Pancreas (tissue), 10 donors: ENCODE data around the gene BCKDHB. TPM values are rescaled to one million over a fixed set of nuclear protein-coding genes. Genes with fewer than 3 reads are reported as not detected.

Experiments used
- ATAC-seq, 4 donors: fragments of 200-7000 bp; cut with Tn5 transposase; one replicate each; pipeline versions ENCODE4 v1.8.0 to v1.9.1; 2020; ENCODE audit warnings: mild to moderate bottlenecking in 4 of 4, moderate library complexity in 4 of 4
- DNase-seq, 6 donors: peaks; one replicate each; pipeline ENCODE4 v3.0.0-alpha.2; 2020
- FAIRE-seq: peaks from 2 replicates; lab custom pipeline; 2012; peaks lifted over from hg19 to GRCh38; lab: Jason Lieb, UNC
- H3K27ac ChIP-seq, 4 donors: fragments of 200-600 bp; sonication (generic); 1 replicate in 3 of 4; 2 replicates in 1 of 4; pipeline versions ENCODE4 v1.5.0 to v1.8.0; 2020
- H3K27me3 ChIP-seq, 4 donors: fragments of 200-600 bp; one replicate each; pipeline ENCODE4 v1.8.0; 2021
- H3K36me3 ChIP-seq, 3 donors: fragments of 200-600 bp; sonication (generic) in 1 of 3; one replicate each; pipeline versions ENCODE4 v1.5.0 to v1.8.0; 2020 to 2021
- H3K4me1 ChIP-seq, 3 donors: fragments of 200-600 bp; one replicate each; pipeline ENCODE4 v1.8.0; 2021
- H3K4me3 ChIP-seq, 4 donors: fragments of 200-600 bp; sonication (generic) in 2 of 4; one replicate each; pipeline versions ENCODE4 v1.5.0 to v1.8.0; 2020 to 2021
- H3K9me3 ChIP-seq, 4 donors: fragments of 200-600 bp; one replicate each; pipeline ENCODE4 v1.8.0; 2021
- WGBS, 2 donors: extraction: QIAGEN DNeasy Blood & Tissue Kit; methylation state at CpG; one replicate each; pipeline ENCODE4 v1.1.7; 2013; 5-methylcytosine and 5-hydroxymethylcytosine counted together
- intact Hi-C, 3 donors: fragments of 100-400 bp; cut with DNase I; formaldehyde crosslinking; loops; one replicate each; pipeline versions ENCODE4 v1.11.1 to v1.14.2; 2022
- polyA plus RNA-seq, 2 donors: library from polyadenylated mRNA; stranded (reverse); fragments of 200-250 nt; gene quantifications; one replicate each; pipeline ENCODE4 v1.2.3, GENCODE V29; 2013
- total RNA-seq, 6 donors: library from RNA; stranded (reverse); fragmentation: NEBNext Ultra II Directional in 4 of 6; extraction: Animal tissue kit (Norgen Biotek cat#: 25700) in 4 of 6; gene quantifications; one replicate each; pipeline versions ENCODE4 v1.2.1 to v1.2.4, GENCODE V29; 2021 to 2023
- TF ChIP-seq, protein P1 (sequence below), 4 donors: fragments of 200-600 bp; sonication (generic) in 3 of 4; IDR thresholded peaks; one replicate each; pipeline versions ENCODE4 v1.5.0 to v1.8.0; 2021; ENCODE audit warnings: antibody characterized with exemption in 4 of 4
- donor health status: healthy with polysubstance abuse.
- donor health status: DM: no; HTN: no; CAD: no; lungs with moderate emphysema.
- donor health status: DM: no; HTN: no; CAD: no.
- donor health status: control.
- donor health status: control.
- donor health status: Bipolar disorder and iron deficiency.
- donor health status: DM: yes; HTN: yes; CAD: no.
- donor health status: DM: no; HTN: no; CAD: no.
- donor health status: DM: no; HTN: no; CAD: no.
- donor health status: DM: yes; HTN: yes; CAD: no.

The BCKDHB gene
- total and polyA plus RNA-seq, 8 donors: 4.8 to 16.8 (median 10.5) TPM

GRCh38 chr6:80214436-80215022 lies 108.1 kb downstream of the BCKDHB start:
- TF ChIP-seq, protein P1, sequence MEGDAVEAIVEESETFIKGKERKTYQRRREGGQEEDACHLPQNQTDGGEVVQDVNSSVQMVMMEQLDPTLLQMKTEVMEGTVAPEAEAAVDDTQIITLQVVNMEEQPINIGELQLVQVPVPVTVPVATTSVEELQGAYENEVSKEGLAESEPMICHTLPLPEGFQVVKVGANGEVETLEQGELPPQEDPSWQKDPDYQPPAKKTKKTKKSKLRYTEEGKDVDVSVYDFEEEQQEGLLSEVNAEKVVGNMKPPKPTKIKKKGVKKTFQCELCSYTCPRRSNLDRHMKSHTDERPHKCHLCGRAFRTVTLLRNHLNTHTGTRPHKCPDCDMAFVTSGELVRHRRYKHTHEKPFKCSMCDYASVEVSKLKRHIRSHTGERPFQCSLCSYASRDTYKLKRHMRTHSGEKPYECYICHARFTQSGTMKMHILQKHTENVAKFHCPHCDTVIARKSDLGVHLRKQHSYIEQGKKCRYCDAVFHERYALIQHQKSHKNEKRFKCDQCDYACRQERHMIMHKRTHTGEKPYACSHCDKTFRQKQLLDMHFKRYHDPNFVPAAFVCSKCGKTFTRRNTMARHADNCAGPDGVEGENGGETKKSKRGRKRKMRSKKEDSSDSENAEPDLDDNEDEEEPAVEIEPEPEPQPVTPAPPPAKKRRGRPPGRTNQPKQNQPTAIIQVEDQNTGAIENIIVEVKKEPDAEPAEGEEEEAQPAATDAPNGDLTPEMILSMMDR (IDR thresholded peaks at IDR 0.05): peak; percentile 45 to 68 (median 62)
- 47 to 51% methylated on average over 4 of the region's 4 CpGs for WGBS, 2 donors
- intact Hi-C loops: no loop called here
- H3K4me1 ChIP-seq: no peaks in the 10 kb centered on the region
- H3K27ac ChIP-seq: no peak overlapping the region
- no peak overlapping the region for H3K4me3 ChIP-seq
- H3K27me3 ChIP-seq: no peaks in the 10 kb centered on the region
- no peaks in the 10 kb centered on the region for H3K9me3 ChIP-seq
- DNase-seq: peak in 2 of 6 donors; percentile 30 to 64
- peak; percentile 88 to 97 (median 96) for ATAC-seq
- H3K36me3 ChIP-seq: no peaks in the 10 kb centered on the region
- FAIRE-seq: peak; percentile 82

- H3K27me3 ChIP-seq: no peaks in the 10 kb centered on the region
- no peak overlapping the region for H3K27ac ChIP-seq
- intact Hi-C loops: no loop called here
- TF ChIP-seq, protein P1 (IDR thresholded peaks at IDR 0.05): no peak
- H3K36me3 ChIP-seq: no peaks in the 10 kb centered on the region
- FAIRE-seq (no peak), ATAC-seq (no peak), DNase-seq (no peak)
- H3K4me1 ChIP-seq: no peaks in the 10 kb centered on the region
- no peaks in the 10 kb centered on the region for H3K9me3 ChIP-seq
- H3K4me3 ChIP-seq: no peak overlapping the region
- WGBS, 2 donors: 95 to 100% methylated on average over 1 of the region's 1 CpG
Measured at GRCh38 chr6:80215063-80215462, 108.6 kb downstream of the BCKDHB start.

- WGBS, 2 donors: 90 to 92% methylated on average over 6 of the region's 6 CpGs
- intact Hi-C loops: no loop called here
- DNase-seq (no peak), FAIRE-seq (no peak), ATAC-seq (no peak)
- no peaks in the 10 kb centered on the region for H3K4me1 ChIP-seq
- TF ChIP-seq, protein P1 (IDR thresholded peaks at IDR 0.05): no peak
- no peaks in the 10 kb centered on the region for H3K9me3 ChIP-seq
- no peaks in the 10 kb centered on the region for H3K27me3 ChIP-seq
- H3K27ac ChIP-seq: no peak overlapping the region
- H3K36me3 ChIP-seq: no peaks in the 10 kb centered on the region
- H3K4me3 ChIP-seq: no peak overlapping the region
Measured at GRCh38 chr6:80217794-80218193, 111.3 kb downstream of the BCKDHB start.

DNA sequence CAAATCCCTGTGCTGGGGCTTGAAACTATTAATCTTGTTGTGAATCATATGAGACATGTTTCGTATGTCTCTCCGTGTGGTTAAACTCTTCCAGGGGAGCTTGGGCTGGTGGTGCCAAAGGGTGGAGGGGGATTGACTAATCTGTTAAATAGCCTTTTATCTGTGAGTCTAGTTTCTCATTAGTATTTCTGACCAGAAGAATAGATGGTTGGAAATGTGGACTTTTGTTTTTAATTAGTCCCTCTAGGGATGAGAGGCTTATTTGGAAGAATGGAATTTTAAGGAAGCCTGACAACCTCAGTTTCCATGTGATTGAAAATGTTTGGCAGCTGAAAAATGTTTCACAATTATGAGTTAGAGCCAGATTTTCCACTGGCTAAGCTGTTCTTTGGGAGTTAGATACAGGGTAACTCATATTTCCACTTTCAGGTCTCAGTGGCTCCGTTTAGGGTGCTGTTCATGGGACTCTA lies 117.3 kb downstream of the BCKDHB start:
- no peak overlapping the region for H3K4me3 ChIP-seq
- DNase-seq (no peak), ATAC-seq (no peak), FAIRE-seq (no peak)
- WGBS, 2 donors: 86% methylated on average over 3 of the region's 3 CpGs
- TF ChIP-seq, protein P1 (IDR thresholded peaks at IDR 0.05): no peak
- intact Hi-C loops: no loop called here
- no peaks in the 10 kb centered on the region for H3K36me3 ChIP-seq
- no peaks in the 10 kb centered on the region for H3K27me3 ChIP-seq
- H3K27ac ChIP-seq: no peak overlapping the region
- no peaks in the 10 kb centered on the region for H3K4me1 ChIP-seq
- H3K9me3 ChIP-seq: no peaks in the 10 kb centered on the region

GRCh38 chr6:80226151-80226550 lies 119.7 kb downstream of the BCKDHB start:
- DNase-seq: no peak
- WGBS, 2 donors: 91% methylated on average over 3 of the region's 3 CpGs
- Histone ChIP-seq H3K36me3 (no peaks in the 10 kb centered on the region), H3K4me3 (no peak overlapping the region), H3K4me1 (no peaks in the 10 kb centered on the region), H3K27ac (no peak overlapping the region), H3K27me3 (no peaks in the 10 kb centered on the region), H3K9me3 (no peaks in the 10 kb centered on the region)
- no peak for ATAC-seq
- intact Hi-C loops: no loop called here
- no peak for FAIRE-seq
- TF ChIP-seq, protein P1 (IDR thresholded peaks at IDR 0.05): no peak
